Kidney (tissue), 14 donors: ENCODE results near the gene SPON1. TPM values are rescaled to one million over a fixed set of nuclear protein-coding genes. Genes with fewer than 3 reads are reported as not detected.
A peak's percentile ranks its signal among the peaks of the same experiment; 100 is the strongest.
"Not testable (repeated sequence)": the region's sequence is repeated elsewhere in the genome, so short reads cannot be mapped to it uniquely, and the experiment has no call there.

Source experiments
- DNase-seq, 5 donors: peaks; one replicate each; pipeline ENCODE4 v3.0.0-alpha.2; 2013 to 2020
- FAIRE-seq: peaks from 2 replicates; lab custom pipeline; 2012; peaks lifted over from hg19 to GRCh38; lab: Jason Lieb, UNC
- H3K27ac ChIP-seq, 2 donors: one replicate each; pipeline ENCODE4 v1.7.0; 2013; ENCODE audit warnings: low read depth in 2 of 2, low read length in 2 of 2, inconsistent platforms in 1 of 2
- H3K27me3 ChIP-seq: one replicate; pipeline ENCODE4 v1.7.1; 2013; ENCODE audit warnings: low read length, inconsistent platforms; ENCODE audit not compliant: control insufficient read depth, insufficient read depth
- H3K36me3 ChIP-seq, 3 donors: one replicate each; pipeline versions ENCODE4 v1.7.0 to v1.7.1; 2013; ENCODE audit warnings: low read length in 3 of 3, control low read depth in 1 of 3, inconsistent platforms in 1 of 3; ENCODE audit not compliant: insufficient read depth in 3 of 3, control insufficient read depth in 2 of 3
- H3K4me1 ChIP-seq, 3 donors: one replicate each; pipeline versions ENCODE4 v1.7.0 to v1.7.1; 2013; ENCODE audit warnings: low read length in 3 of 3, inconsistent platforms in 1 of 3, low read depth in 1 of 3; ENCODE audit not compliant: control insufficient read depth in 2 of 3, insufficient read depth in 2 of 3
- H3K4me3 ChIP-seq, 3 donors: one replicate each; pipeline versions ENCODE4 v1.7.0 to v1.8.1; 2013; ENCODE audit warnings: low read length in 3 of 3, control low read depth in 1 of 3, inconsistent platforms in 1 of 3
- H3K9ac ChIP-seq, 3 donors: one replicate each; pipeline versions ENCODE4 v1.7.0 to v1.7.1; 2013; ENCODE audit warnings: low read length in 3 of 3, control low read depth in 1 of 3, inconsistent platforms in 1 of 3
- H3K9me3 ChIP-seq, 3 donors: one replicate each; pipeline versions ENCODE4 v1.7.0 to v1.7.1; 2013; ENCODE audit warnings: low read length in 3 of 3, control low read depth in 1 of 3, inconsistent platforms in 1 of 3; ENCODE audit not compliant: control insufficient read depth in 2 of 3, insufficient read depth in 1 of 3
- CTCF ChIP-seq: IDR thresholded peaks from 3 replicates; pipeline ENCODE4 v1.5.1; 2012; ENCODE audit warnings: mild to moderate bottlenecking, moderate library complexity, borderline replicate concordance; ENCODE audit not compliant: insufficient read depth; ENCODE audit errors: extremely low read depth
- intact Hi-C: fragments of 100-400 bp; cut with DNase I; formaldehyde crosslinking; loops from one replicate; pipeline ENCODE4 v1.11.1; 2022
- polyA plus RNA-seq: library from polyadenylated mRNA; stranded (reverse); fragments of 350-450 nt; fragmentation: Illumina TruSeq; extraction: RNeasy Lipid Tissue Mini Kit (QIAGEN cat#74804); gene quantifications from one replicate; pipeline ENCODE4 v1.2.3, GENCODE V29; 2014; ENCODE audit warnings: low read depth, low replicate concordance; ENCODE audit not compliant: insufficient read depth
- total RNA-seq: library from RNA; stranded (reverse); fragmentation: NEBNext Ultra II Directional; extraction: Animal tissue kit (Norgen Biotek cat#: 25700); gene quantifications from one replicate; pipeline ENCODE4 v1.2.1, GENCODE V29; 2021
- donor health status: control.
- donor health status: control.
- donor health status: control.
- donor health status: control.
- donor health status: control.
- donor health status: DM: yes; HTN: yes; CAD: no.
- donor health status: Normal renal cell carcinoma (clear cell type).

Gene SPON1
- total and polyA plus RNA-seq, 2 donors from 2014 or later, result 3.8 to 77.9 TPM

- DNase-seq (no peak), FAIRE-seq (no peak)
- intact Hi-C loops, result no loop called here
- H3K9me3 ChIP-seq, result peaks cover 0 to 18% (median 7%) of the 10 kb centered on the region in 3 donors
- no peak overlapping the region for H3K27ac ChIP-seq
- TF ChIP-seq CTCF, result no peak
- no peak overlapping the region for H3K4me3 ChIP-seq
- no peak overlapping the region for H3K9ac ChIP-seq
- no peaks in the 10 kb centered on the region for H3K27me3 ChIP-seq
- H3K36me3 ChIP-seq, result no peaks in the 10 kb centered on the region
- H3K4me1 ChIP-seq, result no peaks in the 10 kb centered on the region
Measured at GRCh38 chr11:14158393-14158792, 195.9 kb downstream of the SPON1 start.

GRCh38 chr11:14163576-14163975, 201.1 kb downstream of the SPON1 start:
- FAIRE-seq, result no peak
- no peaks in the 10 kb centered on the region for H3K36me3 ChIP-seq
- H3K9me3 ChIP-seq, result peaks cover 0 to under 1% (median 0%) of the 10 kb centered on the region in 3 donors

GRCh38 chr11:14173679-14174078, 211.2 kb downstream of the SPON1 start:
- H3K9me3 ChIP-seq, DNase-seq, H3K4me1 ChIP-seq, H3K9ac ChIP-seq, FAIRE-seq, H3K36me3 ChIP-seq, H3K27ac ChIP-seq, intact Hi-C loops, H3K4me3 ChIP-seq, H3K27me3 ChIP-seq: not testable (repeated sequence)

More at GRCh38 chr11:14163576-14163975, 201.1 kb downstream of the SPON1 start:
- no peak for DNase-seq
- H3K4me3 ChIP-seq, result no peak overlapping the region
- TF ChIP-seq CTCF, result no peak
- H3K9ac ChIP-seq, result no peak overlapping the region
- H3K27me3 ChIP-seq, result no peaks in the 10 kb centered on the region
- no peaks in the 10 kb centered on the region for H3K4me1 ChIP-seq
- intact Hi-C loops, result no loop called here
- H3K27ac ChIP-seq, result no peak overlapping the region

GRCh38 chr11:14179116-14179820, 216.7 kb downstream of the SPON1 start:
- peaks cover 0 to 3% (median 0%) of the 10 kb centered on the region in 3 donors for H3K4me1 ChIP-seq
- H3K4me3 ChIP-seq, result no peak overlapping the region
- no peak overlapping the region for H3K27ac ChIP-seq
- H3K27me3 ChIP-seq, result no peaks in the 10 kb centered on the region
- no peaks in the 10 kb centered on the region for H3K36me3 ChIP-seq
- no peak overlapping the region for H3K9ac ChIP-seq
- no peak for FAIRE-seq
- DNase-seq, result peak in 2 of 5 donors; percentile 20 to 27
- intact Hi-C loops, result no loop called here
- no peak for TF ChIP-seq CTCF
- H3K9me3 ChIP-seq, result no peaks in the 10 kb centered on the region
